GM18508 (cell line): ENCODE data around the gene RPS2.
"Not testable (repeated sequence)": the region's sequence is repeated elsewhere in the genome, so short reads cannot be mapped to it uniquely, and the experiment has no call there.

Source experiments
- ATAC-seq: cut with Tn5 transposase; IDR thresholded peaks from one replicate; pipeline ENCODE4 v1.9.1; 2021; ENCODE audit warnings: moderate number of reproducible peaks; ENCODE audit not compliant: insufficient read depth, unreplicated experiment

RPS2 gene

DNA sequence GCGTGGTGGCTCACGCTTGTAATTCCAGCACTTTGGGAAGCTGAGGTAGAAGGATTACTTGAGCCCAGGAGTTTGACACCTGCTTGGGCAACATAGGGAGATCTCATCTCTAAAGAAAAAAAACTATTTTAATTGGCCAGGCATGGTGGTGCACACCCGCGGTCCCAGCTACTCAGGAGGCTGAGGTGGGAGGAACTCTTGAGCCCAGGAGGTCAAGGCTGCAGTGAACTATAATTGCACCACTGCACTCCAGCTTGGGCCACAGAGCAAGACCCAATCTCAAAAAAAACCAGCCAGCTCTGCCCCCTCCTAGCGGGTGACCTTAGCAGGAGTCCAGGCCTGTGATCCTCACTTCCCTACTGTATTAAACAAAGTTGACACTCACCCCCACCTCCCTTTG lies 40.5 kb downstream of the RPS2 start:
- ATAC-seq: no peak

DNA sequence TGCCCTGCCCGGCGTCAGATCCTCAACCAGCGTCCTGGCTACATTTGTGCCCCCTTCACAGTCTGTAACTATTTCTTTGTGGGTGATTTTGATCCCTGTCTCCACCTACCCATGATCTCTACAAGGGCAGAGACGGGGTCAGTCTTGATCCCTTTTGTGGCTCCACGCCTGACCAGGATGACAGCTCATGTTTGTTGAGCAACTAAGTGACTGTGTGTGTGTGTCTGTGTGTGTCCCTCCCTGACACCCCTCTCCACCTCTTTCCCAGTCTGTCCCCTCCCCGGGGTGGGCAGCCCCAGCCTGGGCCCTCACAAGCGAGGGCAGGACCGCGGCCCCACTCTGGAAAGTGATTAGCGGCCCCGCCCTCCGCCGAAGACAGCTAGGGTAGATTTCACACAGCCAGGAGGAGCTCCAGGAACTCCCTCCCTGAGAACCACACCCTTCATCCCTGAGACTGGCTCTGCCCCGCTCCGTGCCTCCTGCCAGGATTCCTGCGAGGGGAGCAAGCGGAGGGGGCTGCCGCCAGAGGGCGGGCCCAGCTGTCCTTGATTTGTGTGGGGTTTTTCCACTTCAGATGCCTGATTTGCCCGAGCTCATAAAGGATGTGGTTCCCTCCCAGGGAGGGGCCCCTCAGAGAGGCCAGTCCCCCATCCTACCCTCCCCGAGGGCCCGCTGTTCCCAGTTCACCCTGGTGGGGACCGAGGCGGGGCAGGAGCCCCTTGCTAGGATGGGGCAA lies 41.2 kb downstream of the RPS2 start:
- ATAC-seq: no peak

DNA sequence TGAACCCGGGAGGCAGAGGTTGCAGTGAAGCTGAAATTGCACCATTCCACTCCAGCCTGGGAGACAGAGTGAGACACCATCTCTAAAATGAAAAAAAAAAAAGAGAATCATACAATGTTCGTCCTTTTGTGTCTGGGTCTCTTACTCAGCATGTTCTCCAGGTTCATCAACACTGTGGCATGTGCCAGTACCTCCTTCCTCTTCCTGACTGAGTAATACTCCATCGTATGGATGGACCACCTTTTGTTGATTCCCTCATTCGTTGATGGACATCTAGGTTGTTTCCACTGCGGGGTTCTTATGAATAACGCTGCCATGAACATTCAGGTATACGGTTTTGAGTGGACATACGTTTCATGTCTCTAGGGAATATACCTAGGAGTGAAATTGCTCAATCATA lies 42.3 kb downstream of the RPS2 start:
- ATAC-seq: no peak

DNA sequence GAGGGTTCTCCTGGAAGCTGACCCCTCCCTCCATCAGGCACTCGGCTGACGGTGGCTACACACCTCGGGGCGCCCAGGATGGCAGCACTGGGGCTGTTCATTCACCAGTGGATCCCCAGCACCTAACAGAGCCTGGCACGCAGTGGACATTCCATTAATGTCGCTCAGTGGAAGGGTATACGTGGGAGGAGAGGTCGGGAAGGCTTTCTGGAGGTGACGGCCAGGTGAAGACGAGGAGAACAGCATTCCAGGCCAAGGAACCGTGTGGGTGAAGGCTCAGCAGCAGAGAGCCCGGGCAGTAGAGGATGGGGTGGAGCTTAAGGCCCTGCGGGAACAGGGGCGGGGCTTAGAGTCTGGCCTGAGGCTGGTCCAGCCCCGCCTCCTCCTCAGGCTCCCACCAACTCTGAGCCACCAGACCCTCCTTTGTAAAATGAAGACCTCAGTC lies 43.9 kb downstream of the RPS2 start:
- no peak for ATAC-seq

DNA sequence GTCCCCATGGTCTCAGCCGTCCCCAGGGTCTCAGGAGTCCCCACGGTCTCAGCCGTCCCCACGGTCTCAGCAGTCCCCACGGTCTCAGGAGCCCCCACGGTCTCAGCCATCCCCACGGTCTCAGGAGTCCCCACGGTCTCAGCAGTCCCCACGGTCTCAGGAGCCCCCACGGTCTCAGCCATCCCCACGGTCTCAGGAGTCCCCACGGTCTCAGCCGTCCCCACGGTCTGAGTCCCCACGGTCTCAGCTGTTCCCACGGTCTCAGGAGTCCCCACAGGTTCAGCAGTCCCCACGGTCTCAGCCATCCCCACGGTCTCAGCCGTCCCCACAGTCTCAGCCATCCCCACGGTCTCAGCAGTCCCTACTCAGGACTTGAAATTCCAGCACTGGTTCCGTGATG lies 44.5 kb downstream of the RPS2 start:
- not testable (repeated sequence) for ATAC-seq

DNA sequence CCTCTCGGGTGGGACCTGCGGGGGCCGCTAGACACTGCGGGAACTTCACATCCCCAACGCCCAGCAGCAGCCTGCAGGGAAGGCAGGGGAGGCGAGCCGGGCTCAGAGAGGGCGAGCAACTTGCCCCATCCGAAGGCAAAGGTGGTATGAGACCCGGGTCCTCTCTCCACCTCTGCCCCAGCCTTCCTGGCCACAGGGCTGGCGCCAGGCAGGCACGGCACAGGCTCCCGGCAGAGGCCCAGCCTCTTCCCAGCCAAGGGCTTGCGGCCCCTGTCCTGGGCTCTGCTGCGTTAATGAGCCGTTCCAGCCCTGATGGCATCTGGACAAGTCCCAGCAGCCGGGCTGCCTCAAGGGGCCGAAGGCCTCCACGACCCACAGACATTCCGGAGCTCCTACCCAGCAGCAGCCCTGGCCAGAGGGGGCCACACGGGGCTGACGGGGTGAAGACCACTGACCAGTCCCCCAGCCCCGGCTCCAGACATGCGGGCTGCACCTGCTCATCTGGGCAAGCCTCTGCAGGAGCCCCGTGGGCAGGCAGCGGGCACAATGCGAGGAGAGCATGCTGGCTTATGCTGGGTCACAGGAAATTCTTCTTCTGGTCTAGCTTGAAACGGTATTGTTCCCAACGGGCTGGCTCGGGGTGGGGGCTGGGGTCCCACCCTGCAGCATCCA lies 45.2 kb downstream of the RPS2 start:
- ATAC-seq: no peak

DNA sequence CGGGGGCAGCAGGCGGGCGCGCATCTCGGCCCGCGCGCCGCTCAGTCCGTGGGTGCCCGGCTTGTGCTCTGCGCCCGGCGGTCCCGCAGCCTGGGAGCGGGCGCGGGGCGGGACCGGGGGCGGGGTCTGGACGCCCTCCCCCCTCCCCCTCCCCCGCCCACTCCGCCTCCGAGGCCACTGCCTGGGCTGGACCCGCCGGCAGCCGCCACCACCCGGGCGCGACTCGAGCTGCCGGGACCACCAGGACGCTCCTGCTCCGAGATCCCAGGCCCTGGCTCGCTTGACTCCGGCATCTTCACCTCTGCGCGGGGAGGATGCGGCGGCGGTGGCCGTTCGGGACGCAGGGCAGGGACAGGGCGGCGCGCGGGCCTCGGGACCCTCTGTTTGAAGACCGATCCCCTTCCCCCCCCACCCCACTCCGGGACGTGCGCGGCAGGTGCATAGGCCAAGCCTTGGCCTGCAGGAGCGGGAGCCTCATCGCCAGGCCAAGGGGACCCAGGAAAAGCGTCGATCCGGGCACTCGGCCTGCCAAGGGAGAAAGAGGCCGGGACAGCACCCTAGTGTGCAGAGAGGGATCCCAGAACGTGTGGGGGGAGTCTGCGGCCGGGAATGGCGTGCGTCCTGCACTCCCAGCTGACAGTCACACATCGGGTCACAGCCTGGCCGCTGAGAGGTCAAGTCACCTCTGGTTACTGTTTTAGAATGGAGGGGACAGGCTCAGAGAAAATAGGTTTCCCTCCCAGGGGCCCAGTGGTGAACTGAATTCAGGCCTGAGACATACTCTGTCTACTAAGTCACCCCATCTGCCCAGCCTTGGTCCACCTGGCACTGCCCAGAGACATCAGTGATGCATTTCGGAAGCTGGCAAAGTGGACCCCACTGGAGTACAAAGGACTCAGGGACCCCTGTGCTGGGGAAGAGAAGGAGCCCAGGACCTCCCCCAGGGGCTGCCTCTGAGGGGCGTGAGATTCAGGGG lies 46.0 kb downstream of the RPS2 start, which contains the start of gene HS3ST6:
Gene HS3ST6, minus strand, starts transcription at position 65 of the 976 bp plus-strand sequence. CDS start 92 bp downstream, outside the sequence.
- ATAC-seq: no peak

DNA sequence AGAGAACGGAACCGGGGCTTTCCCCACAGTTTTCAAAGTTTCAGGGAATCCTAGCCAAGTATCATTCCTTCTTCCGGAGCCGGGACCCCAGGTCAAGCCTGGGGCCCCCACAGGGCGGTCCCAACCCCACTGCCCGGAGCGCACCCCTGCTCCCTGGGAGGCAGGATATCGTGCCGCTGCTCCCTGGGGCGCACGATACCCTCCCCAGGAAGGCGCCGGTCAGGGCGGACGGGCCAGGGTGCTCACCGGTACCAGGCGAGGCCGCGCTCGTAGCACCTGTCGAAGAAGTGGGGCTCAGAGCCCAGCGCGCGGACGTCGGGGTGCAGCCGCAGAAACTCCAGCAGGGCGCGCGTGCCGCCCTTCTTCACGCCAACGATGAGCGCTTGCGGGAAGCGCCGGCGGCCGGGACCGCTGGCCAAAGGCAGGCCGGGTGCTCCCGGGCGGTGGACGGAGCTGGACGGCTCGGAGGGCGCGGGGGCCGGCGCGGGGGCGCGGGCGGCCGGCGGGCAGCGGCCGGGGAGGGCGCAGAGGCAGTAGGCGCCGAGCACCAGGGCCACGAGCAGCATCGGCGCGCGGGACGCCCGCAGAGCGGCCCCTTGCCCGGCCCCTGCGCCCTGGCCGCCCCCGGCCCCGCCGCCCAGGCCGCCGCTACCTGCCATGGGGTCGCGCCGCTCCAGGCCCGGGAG lies 46.8 kb downstream of the RPS2 start:
- ATAC-seq: no peak

DNA sequence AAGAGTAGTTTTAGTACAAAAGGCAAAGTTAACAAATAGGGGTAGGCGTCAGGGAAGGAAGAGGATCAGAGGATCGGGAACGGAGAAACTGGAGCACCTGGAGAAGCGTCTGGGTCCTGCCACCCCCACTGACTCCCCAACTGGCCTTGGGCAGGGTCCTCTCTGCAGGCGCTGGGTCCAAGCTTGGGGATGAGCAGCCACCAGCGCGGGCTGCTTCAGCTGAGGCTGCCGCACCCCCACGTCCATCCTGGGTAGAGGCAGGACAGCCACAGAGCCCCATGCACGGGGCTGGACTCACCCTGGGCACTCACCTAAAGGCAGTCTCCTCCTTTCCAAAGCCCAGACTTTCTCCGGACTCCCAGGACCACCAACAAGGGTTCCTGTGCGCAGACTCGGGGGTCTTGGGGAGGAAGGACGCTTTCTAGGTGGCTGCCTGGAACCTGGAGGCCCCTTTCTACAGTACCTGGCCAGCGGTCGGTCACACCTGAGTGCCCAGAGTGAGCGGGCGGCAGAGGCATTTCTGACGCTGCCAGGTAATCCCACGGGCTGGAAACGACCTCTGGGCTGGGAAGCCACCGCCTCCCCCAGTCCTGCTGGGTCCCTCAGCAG lies 47.5 kb downstream of the RPS2 start:
- no peak for ATAC-seq

DNA sequence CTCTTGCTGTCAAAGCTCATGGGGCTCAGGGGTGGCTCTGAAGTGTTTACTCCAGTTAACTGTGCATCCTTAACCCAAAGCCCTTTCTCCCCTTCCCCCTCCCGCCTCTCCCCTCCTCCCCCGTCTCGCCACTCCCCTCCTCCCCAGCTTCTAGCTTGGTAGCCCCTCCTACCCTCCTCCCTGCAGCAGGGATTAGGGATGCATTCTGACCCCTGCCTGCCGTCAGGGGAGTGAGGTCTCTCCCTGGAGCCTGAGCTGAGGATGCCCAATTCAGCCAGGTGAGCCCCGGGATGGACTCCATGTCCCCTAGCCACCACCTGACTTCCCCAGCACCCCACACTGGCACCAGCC lies 48.0 kb downstream of the RPS2 start:
- ATAC-seq: no peak

DNA sequence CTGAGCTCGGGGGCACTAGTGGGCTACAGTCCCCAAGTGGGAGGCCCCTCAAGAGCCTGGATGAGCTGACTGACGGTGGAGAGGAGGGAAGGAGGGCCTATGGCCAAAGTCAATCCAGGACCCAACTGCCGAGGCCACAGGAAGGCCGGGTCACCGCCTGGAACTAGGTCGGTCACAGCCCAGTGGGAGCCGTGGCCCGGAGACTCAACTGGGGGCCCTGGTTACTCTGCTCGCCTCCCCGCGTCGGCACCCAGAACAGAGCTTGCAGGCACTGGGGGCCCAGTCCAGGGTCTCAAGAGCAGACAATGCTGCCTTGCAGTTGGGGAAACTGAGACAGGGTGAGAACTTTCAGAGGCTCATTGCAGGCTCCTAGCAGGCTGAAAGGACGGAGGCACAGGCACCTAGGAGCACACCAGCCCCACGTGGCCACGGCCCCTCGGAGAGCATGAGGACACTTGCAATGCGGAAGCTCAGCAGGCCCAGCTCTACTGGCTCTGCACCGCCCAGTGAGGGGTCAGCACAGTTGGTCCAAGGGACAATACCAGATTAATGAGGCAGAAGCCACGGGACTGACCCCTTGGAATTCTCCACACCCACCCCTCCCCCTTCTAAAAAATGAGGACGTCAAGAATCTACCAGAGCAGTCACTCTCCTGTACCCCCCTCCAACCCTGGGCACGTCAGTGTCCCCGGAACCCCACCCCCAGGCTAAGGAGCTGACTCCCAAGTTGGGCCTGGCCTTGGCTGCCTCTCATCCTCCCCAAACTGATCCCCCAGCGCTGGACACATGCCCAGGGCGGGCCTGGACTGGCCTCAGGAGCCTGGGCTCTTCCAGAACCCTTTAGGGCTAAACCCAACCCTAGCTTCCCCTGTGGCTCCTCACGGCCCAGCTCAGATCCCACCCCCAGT lies 48.6 kb downstream of the RPS2 start:
- no peak for ATAC-seq

DNA sequence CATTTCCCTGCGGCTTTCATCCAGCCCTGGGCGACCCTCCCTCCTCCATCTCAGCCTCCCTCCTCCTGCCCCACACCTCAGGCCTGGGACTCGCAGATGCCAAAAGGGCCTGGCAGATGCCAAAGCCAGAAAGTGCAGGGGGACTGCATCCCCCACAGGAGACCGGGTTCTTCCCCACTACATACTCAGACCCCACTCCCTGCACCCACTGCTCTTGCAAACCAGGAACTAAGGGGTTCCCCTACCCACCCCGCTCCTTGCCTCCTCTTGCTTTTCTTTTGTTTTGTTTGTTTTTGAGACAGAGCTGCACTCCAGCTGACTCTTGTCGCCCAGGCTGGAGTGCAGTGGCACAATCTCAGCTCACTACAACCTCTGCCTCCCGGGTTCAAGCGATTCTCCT lies 49.6 kb downstream of the RPS2 start:
- ATAC-seq: no peak

DNA sequence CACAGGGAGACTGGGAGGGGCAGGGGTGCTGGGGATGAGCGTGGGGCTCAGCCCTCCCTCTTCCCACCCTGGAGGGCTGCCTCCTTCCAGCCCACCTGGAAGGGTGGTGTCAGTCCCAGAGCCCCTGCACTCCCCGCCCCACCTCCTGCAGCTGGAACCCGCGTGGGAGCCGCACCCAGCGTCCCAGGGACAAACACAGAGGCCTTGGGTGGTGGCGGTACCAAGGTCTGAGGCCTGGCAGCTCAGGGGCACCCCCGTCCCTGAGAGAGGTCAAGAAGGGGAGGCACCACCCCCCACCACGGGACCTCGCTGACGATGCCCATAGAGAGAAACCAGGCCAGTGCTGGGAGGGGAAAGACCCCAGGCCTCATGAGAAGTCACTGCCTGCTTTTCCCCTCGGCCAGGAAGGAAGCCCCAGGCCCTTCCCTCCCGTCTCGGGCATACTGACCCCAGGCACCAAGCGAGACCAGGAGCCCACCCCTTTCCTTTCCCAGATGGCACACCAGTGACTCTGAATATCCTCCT lies 50.5 kb downstream of the RPS2 start:
- no peak for ATAC-seq

DNA sequence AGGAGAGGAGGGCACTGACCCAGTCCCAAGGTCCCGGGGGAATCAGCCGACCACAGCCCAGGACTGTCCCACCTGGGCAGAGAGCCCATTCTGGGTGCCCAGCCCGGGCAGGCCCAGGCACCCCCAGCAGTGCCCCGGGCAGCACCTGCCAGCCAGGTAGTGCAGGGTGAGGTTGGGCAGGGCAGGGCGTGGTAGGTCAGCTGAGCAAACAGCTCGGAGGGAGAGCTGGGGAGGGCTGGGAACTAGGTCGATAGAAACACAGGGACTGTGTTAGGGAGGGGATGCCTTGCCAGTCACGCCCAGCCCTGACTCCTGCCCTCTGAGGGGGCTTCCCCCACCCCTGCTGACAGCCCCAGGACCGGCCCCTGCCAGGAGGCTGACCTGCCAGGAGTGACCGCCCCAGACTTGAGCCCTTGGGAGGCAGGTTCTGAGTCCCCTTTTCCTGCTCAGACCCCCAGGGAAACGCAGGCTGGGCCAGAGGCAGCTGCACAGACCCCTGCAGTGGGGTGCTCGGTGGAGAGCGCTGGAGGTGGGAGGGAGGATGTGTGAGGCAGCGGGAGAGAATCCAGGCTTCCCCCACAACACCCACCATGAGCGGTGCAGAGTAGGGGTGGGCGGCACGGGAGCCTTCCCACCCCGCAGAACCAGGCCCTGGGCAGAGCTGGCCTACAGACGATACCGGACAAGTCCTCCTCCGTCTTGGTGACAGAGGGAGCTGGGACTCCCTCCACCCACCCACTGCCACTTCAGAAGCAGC lies 51.1 kb downstream of the RPS2 start:
- no peak for ATAC-seq

DNA sequence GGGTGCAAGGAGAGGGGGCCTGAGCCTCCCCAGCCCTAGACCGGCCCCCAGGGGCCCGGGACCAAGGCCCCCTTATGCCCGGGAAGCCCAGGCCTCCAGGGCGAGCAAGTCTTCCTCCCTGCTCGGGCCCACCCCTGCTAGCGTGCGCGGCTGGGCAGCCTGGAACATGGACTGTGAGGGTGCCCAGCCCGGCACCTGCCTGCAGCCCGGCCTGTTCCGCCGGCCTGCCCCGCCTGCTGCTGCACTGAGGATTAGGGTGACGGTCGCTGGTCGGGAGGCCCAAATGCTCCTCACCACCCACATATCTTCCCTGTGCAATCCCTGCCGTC lies 52.4 kb downstream of the RPS2 start:
- no peak for ATAC-seq
